ENCODE results near the gene MTHFSD. TPM values are rescaled to one million over a fixed set of nuclear protein-coding genes. Genes with fewer than 3 reads are reported as not detected.

The MTHFSD gene
- total RNA-seq, 1 donor from 2014 or later = 29.0 TPM

- DNase-seq (ENCODE audit: low spot score) = no peak
Observed at GRCh38 chr16:86502856-86503748, 51.9 kb downstream of the MTHFSD start.

GRCh38 chr16:86501989-86502855 lies 52.8 kb downstream of the MTHFSD start:
- no peak for DNase-seq (ENCODE audit: low spot score)

- no peak for DNase-seq (ENCODE audit: low spot score)
Observed at GRCh38 chr16:86500708-86501510, 54.1 kb downstream of the MTHFSD start.

- DNase-seq (ENCODE audit: low spot score) = no peak
Observed at GRCh38 chr16:86499889-86500707, 54.9 kb downstream of the MTHFSD start.

GRCh38 chr16:86499440-86499786 lies 55.6 kb downstream of the MTHFSD start:
- DNase-seq (ENCODE audit: low spot score) = no peak

GRCh38 chr16:86498671-86499439 lies 56.2 kb downstream of the MTHFSD start:
- no peak for DNase-seq (ENCODE audit: low spot score)

- no peak for DNase-seq (ENCODE audit: low spot score)
Observed at GRCh38 chr16:86498155-86498670, 56.8 kb downstream of the MTHFSD start.

- no peak for DNase-seq (ENCODE audit: low spot score)
Observed at GRCh38 chr16:86497551-86498021, 57.4 kb downstream of the MTHFSD start.

- DNase-seq (ENCODE audit: low spot score) = no peak
Observed at GRCh38 chr16:86496929-86497461, 58.0 kb downstream of the MTHFSD start.

GRCh38 chr16:86496262-86496928 lies 58.6 kb downstream of the MTHFSD start:
- no peak for DNase-seq (ENCODE audit: low spot score)

- DNase-seq (ENCODE audit: low spot score) = no peak
Observed at GRCh38 chr16:86495756-86496261, 59.2 kb downstream of the MTHFSD start.

- no peak for DNase-seq (ENCODE audit: low spot score)
Observed at GRCh38 chr16:86495357-86495701, 59.7 kb downstream of the MTHFSD start.

- DNase-seq (ENCODE audit: low spot score) = no peak
Observed at GRCh38 chr16:86494565-86495356, 60.3 kb downstream of the MTHFSD start.

- DNase-seq (ENCODE audit: low spot score) = no peak
Observed at GRCh38 chr16:86494039-86494564, 60.9 kb downstream of the MTHFSD start.

- DNase-seq (ENCODE audit: low spot score) = no peak
Observed at GRCh38 chr16:86492961-86493629, 61.9 kb downstream of the MTHFSD start.

- DNase-seq (ENCODE audit: low spot score) = no peak
Observed at GRCh38 chr16:86492267-86492960, 62.6 kb downstream of the MTHFSD start.

GRCh38 chr16:86491640-86492023 lies 63.4 kb downstream of the MTHFSD start:
- no peak for DNase-seq (ENCODE audit: low spot score)

All from mucosa of gallbladder (tissue), 1 donor.